ENCODE data around the gene SKIL. TPM values are rescaled to one million over a fixed set of nuclear protein-coding genes. Genes with fewer than 3 reads are reported as not detected.

The SKIL gene
- total and polyA plus RNA-seq, 2 experiments from 2014 or later: 141 to 358 TPM

GRCh38 chr3:170419557-170420087 lies 62.1 kb downstream of the SKIL start:
- H3K4me3 Mint-ChIP-seq: peak overlapping the region; percentile 52
- H3K27me3 Mint-ChIP-seq (ENCODE audit: insufficient read depth, low read depth, poor library complexity): peaks cover 38% of the 10 kb centered on the region
- no peak overlapping the region for H3K27ac Mint-ChIP-seq
- H3K79me2 ChIP-seq (replicated peaks; ENCODE audit: insufficient read depth): no peaks in the 10 kb centered on the region
- H3F3A ChIP-seq (replicated peaks; ENCODE audit: low read depth): peaks cover 18% of the 10 kb centered on the region
- H3K27me3 ChIP-seq (ENCODE audit: insufficient read depth): peaks cover 59% of the 10 kb centered on the region
- ATAC-seq (peak; percentile 71), DNase-seq (ENCODE audit: low spot score) (peak; percentile 74)
- TF ChIP-seq EZH2 (IDR thresholded peaks at IDR 0.05; ENCODE audit: low read depth, unreplicated experiment) (peak; percentile 6), ETS1 (IDR thresholded peaks at IDR 0.05) (no peak), CREB1 (CRISPR knock-in tag; IDR thresholded peaks at IDR 0.05; ENCODE audit: low read depth) (peak; percentile 81)
- no peaks in the 10 kb centered on the region for H4K20me1 ChIP-seq (replicated peaks; ENCODE audit: insufficient read depth)
- H3K9me3 Mint-ChIP-seq: 0 out of 3 replicates have a peak, but pooled peaks cover 2% of the 10 kb centered on the region
- H3K4me1 ChIP-seq (ENCODE audit: insufficient read depth): peaks cover 27% of the 10 kb centered on the region
- no peak overlapping the region for H3K27ac ChIP-seq (ENCODE audit: low read depth)
- peak overlapping the region; percentile 65 for H3K4me3 ChIP-seq
- peaks cover 4% of the 10 kb centered on the region; the same call in 1 of the 3 replicates for H3K36me3 Mint-ChIP-seq (ENCODE audit: low read depth)
- 0 out of 2 replicates have a peak, but pooled peaks cover 4% of the 10 kb centered on the region for H3K9me2 ChIP-seq (ENCODE audit: insufficient read depth)
- H3K36me3 ChIP-seq (ENCODE audit: insufficient read depth): no peaks in the 10 kb centered on the region
- H3K4me2 ChIP-seq: peak overlapping the region; percentile 92
- peaks cover 16% of the 10 kb centered on the region for H3K4me1 Mint-ChIP-seq
- peak overlapping the region; percentile 98 for H2AFZ ChIP-seq

GRCh38 chr3:170420307-170420821 lies 62.8 kb downstream of the SKIL start:
- H3K27ac Mint-ChIP-seq: no peak overlapping the region
- 0 out of 3 replicates have a peak, but pooled peaks cover 2% of the 10 kb centered on the region for H3K9me3 Mint-ChIP-seq
- H3K4me1 Mint-ChIP-seq: peaks cover 19% of the 10 kb centered on the region
- H3K9me2 ChIP-seq (ENCODE audit: insufficient read depth): 0 out of 2 replicates have a peak, but pooled peaks cover 4% of the 10 kb centered on the region
- H3K27me3 Mint-ChIP-seq (ENCODE audit: insufficient read depth, low read depth, poor library complexity): peaks cover 38% of the 10 kb centered on the region
- TF ChIP-seq EZH2 (IDR thresholded peaks at IDR 0.05; ENCODE audit: low read depth, unreplicated experiment) (peak; percentile 53), ZNF114 (CRISPR knock-in tag; IDR thresholded peaks at IDR 0.05) (no peak)
- no peak overlapping the region for H3K27ac ChIP-seq (ENCODE audit: low read depth)
- no peaks in the 10 kb centered on the region for H4K20me1 ChIP-seq (replicated peaks; ENCODE audit: insufficient read depth)
- H3K4me3 ChIP-seq: peak overlapping the region; percentile 65
- H3K4me1 ChIP-seq (ENCODE audit: insufficient read depth): peaks cover 27% of the 10 kb centered on the region
- no peaks in the 10 kb centered on the region for H3K79me2 ChIP-seq (replicated peaks; ENCODE audit: insufficient read depth)
- peak; percentile 68 for DNase-seq (ENCODE audit: low spot score)
- H3K36me3 Mint-ChIP-seq (ENCODE audit: low read depth): peaks cover 6% of the 10 kb centered on the region; the same call in 1 of the 3 replicates
- H3K4me3 Mint-ChIP-seq: peak overlapping the region; percentile 52
- peaks cover 59% of the 10 kb centered on the region for H3K27me3 ChIP-seq (ENCODE audit: insufficient read depth)
- peak overlapping the region; percentile 98 for H2AFZ ChIP-seq
- H3F3A ChIP-seq (replicated peaks; ENCODE audit: low read depth): peaks cover 18% of the 10 kb centered on the region
- H3K36me3 ChIP-seq (ENCODE audit: insufficient read depth): no peaks in the 10 kb centered on the region
- ATAC-seq: peak; percentile 45
- peak overlapping the region; percentile 92 for H3K4me2 ChIP-seq

- ATAC-seq (no peak), DNase-seq (ENCODE audit: low spot score) (no peak)
- Mint-ChIP-seq H3K4me1 (peaks cover 25% of the 10 kb centered on the region), H3K27me3 (ENCODE audit: insufficient read depth, low read depth, poor library complexity) (peaks cover 38% of the 10 kb centered on the region), H3K9me3 (0 out of 3 replicates have a peak, but pooled peaks cover 2% of the 10 kb centered on the region), H3K36me3 (ENCODE audit: low read depth) (peaks cover 6% of the 10 kb centered on the region; the same call in 1 of the 3 replicates), H3K4me3 (no peak overlapping the region), H3K27ac (no peak overlapping the region)
- peaks cover 57% of the 10 kb centered on the region for H3K27me3 ChIP-seq (ENCODE audit: insufficient read depth)
- H3K4me3 ChIP-seq: no peak overlapping the region
- no peaks in the 10 kb centered on the region for H3K36me3 ChIP-seq (ENCODE audit: insufficient read depth)
- no peak overlapping the region for H3K27ac ChIP-seq (ENCODE audit: low read depth)
- no peaks in the 10 kb centered on the region for H4K20me1 ChIP-seq (replicated peaks; ENCODE audit: insufficient read depth)
- no peak overlapping the region for H3K4me2 ChIP-seq
- H3K4me1 ChIP-seq (ENCODE audit: insufficient read depth): peaks cover 27% of the 10 kb centered on the region
- H3K9me2 ChIP-seq (ENCODE audit: insufficient read depth): 0 out of 2 replicates have a peak, but pooled peaks cover 4% of the 10 kb centered on the region
- no peaks in the 10 kb centered on the region for H3K79me2 ChIP-seq (replicated peaks; ENCODE audit: insufficient read depth)
- H2AFZ ChIP-seq: no peak overlapping the region
- peaks cover 18% of the 10 kb centered on the region for H3F3A ChIP-seq (replicated peaks; ENCODE audit: low read depth)
- TF ChIP-seq JUNB (IDR thresholded peaks at IDR 0.05; ENCODE audit: unreplicated experiment): no peak
- no peak for TF ChIP-seq STAT1 (IDR thresholded peaks at IDR 0.05; ENCODE audit: unreplicated experiment)
- no peak for TF ChIP-seq CTCF (conservative IDR thresholded peaks at IDR 0.05; ENCODE audit: low read depth in 2 of 2)
- TF ChIP-seq CREB1 (CRISPR knock-in tag; IDR thresholded peaks at IDR 0.05; ENCODE audit: low read depth): no peak
- no peak for TF ChIP-seq EZH2phosphoT487 (IDR thresholded peaks at IDR 0.05; ENCODE audit: unreplicated experiment)
- no peak for TF ChIP-seq POLR2AphosphoS5 (IDR thresholded peaks at IDR 0.05; ENCODE audit: low read depth)
- TF ChIP-seq, protein P1, sequence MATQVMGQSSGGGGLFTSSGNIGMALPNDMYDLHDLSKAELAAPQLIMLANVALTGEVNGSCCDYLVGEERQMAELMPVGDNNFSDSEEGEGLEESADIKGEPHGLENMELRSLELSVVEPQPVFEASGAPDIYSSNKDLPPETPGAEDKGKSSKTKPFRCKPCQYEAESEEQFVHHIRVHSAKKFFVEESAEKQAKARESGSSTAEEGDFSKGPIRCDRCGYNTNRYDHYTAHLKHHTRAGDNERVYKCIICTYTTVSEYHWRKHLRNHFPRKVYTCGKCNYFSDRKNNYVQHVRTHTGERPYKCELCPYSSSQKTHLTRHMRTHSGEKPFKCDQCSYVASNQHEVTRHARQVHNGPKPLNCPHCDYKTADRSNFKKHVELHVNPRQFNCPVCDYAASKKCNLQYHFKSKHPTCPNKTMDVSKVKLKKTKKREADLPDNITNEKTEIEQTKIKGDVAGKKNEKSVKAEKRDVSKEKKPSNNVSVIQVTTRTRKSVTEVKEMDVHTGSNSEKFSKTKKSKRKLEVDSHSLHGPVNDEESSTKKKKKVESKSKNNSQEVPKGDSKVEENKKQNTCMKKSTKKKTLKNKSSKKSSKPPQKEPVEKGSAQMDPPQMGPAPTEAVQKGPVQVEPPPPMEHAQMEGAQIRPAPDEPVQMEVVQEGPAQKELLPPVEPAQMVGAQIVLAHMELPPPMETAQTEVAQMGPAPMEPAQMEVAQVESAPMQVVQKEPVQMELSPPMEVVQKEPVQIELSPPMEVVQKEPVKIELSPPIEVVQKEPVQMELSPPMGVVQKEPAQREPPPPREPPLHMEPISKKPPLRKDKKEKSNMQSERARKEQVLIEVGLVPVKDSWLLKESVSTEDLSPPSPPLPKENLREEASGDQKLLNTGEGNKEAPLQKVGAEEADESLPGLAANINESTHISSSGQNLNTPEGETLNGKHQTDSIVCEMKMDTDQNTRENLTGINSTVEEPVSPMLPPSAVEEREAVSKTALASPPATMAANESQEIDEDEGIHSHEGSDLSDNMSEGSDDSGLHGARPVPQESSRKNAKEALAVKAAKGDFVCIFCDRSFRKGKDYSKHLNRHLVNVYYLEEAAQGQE (IDR thresholded peaks at IDR 0.05; ENCODE audit: unreplicated experiment): no peak
- no peak for TF ChIP-seq ETS1 (IDR thresholded peaks at IDR 0.05)
Measured at GRCh38 chr3:170421111-170421641, 63.7 kb downstream of the SKIL start.

All from GM23338 (cell line).